Activated gamma-delta T cell (primary cell): Measurements from ENCODE around the gene RSAD2.
A peak's percentile ranks its signal among the peaks of the same experiment; 100 is the strongest.
"Not testable (repeated sequence)": the region's sequence is repeated elsewhere in the genome, so short reads cannot be mapped to it uniquely, and the experiment has no call there.

ENCODE experiments used
- DNase-seq: peaks from one replicate; lab custom pipeline; 2025; lab: John Stamatoyannopoulos, UW

The RSAD2 gene

GRCh38 chr2:6864231-6864754, 13.3 kb upstream of the RSAD2 start:
- DNase-seq: no peak

DNA sequence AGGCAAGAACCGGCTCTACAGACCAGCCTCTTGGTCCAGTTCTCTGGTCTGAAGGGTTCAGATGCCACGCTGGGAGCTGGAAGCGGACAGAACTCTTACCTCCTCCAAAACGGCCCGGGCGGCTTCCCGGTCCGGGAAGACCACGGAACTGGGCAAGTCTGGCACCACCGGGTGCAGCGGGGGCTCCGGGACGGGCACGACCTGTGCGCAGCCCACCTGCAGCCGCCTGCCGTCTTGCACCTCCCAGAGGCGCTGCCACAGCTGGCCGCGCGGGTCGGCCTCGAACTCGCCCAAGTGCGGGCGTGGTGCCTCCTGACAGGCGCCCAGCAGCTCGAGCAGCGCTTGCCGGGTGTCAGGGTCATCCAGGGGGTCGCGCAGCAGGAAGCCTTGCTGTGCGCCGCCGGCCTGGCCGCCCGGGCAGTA, 12.6 kb upstream of the RSAD2 start:
- peak; percentile 40 for DNase-seq

- peak; percentile 66 for DNase-seq
These were observed 12.0 kb upstream of the RSAD2 start, which contains the start of gene CMPK2 for GRCh38 chr2:6865346-6866274. Gene CMPK2 (minus strand): TSS chr2:6865907. CDS start chr2:6865696, 211 bp downstream.

DNA sequence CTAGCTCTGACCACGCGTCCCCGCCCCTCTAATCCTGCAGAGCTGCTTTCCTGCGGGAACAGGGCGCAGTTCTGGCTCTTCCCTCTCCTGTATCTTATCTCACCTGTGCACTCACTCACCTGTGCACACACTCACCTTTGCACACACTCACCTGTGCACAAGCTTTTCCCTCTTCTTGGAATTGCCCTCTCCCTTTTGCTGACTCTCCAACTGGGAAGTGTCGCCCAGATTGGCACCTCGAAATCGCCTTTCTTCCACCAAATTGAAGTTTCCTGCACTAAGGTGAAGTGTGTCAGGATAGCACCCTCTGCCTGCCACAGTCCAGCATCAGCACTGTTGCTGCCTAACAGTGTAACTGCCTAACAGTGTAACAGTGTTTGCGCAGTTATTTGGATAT, 11.3 kb upstream of the RSAD2 start:
- DNase-seq: no peak

DNA sequence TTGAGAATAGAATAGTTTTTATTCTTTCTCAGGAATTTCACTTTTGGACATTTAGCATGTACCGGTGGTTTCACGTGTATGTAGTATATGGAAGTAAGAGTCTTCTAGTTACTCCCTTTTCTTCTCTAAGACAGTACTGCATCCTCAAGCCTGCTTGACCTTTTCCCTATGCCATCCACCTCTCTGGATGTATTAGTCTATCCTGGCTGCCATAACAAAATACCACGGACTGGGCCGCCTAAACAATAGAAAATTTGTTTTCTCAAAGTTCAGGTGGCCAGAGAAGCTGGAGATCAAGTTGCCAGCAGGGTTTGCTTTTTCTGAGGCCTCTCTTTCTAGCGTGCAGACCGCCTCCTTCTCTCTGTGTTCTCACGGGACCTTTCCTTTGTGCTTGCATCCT, 10.6 kb upstream of the RSAD2 start:
- no peak for DNase-seq

DNA sequence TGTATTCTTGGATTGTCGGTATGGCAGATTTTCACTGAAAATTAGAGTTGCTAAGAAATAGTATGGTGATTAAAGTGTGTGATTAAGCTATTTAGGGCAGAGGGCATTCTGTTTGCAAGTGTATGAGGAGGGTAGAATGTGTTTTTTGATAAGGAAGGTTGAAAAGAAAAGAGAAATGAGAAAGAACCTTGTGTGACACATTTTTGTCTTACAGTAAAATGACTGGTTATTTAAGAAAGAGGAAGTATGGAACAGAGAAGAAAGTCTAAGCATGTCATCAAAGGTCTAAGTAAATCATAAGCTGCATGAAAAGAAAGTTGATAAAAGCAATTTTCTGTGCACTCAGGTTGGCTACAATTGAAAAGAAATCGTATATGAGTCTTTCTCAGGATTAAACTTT, 5.2 kb upstream of the RSAD2 start:
- no peak for DNase-seq

GRCh38 chr2:6874032-6874431, 3.5 kb upstream of the RSAD2 start:
- no peak for DNase-seq

- DNase-seq: no peak
These were observed 1.3 kb upstream of the RSAD2 start for GRCh38 chr2:6876309-6876708.

- no peak for DNase-seq
These were observed 972 bp downstream of the RSAD2 start for GRCh38 chr2:6878549-6878948.

GRCh38 chr2:6879011-6879410, 1.4 kb downstream of the RSAD2 start:
- no peak for DNase-seq

DNA sequence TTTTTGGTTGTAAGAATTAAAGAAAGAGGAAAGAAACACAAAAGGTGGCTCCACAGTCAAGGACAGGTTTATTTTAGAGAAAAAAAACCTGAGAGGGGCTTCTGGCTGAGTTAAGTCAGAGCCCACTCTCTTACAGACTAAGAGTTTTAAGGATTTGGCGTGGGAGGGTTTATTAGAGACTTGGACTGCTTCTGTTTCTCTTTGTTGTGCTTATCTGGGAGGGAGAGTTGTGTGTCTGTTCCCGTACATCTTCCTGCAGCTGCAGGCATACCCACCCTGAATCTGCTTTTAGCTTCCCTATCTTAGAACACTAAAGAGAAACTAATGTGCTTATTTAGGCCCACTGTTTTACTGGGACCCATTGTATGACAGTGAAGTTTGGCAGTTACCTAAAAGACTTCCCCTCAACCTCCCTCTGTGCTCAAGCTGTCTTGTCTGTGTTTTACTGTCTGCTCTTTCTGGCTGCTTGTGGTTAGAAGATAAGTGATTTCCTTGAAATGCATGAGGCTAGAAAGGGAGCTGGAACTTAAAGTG, 2.7 kb downstream of the RSAD2 start:
- DNase-seq: no peak

DNA sequence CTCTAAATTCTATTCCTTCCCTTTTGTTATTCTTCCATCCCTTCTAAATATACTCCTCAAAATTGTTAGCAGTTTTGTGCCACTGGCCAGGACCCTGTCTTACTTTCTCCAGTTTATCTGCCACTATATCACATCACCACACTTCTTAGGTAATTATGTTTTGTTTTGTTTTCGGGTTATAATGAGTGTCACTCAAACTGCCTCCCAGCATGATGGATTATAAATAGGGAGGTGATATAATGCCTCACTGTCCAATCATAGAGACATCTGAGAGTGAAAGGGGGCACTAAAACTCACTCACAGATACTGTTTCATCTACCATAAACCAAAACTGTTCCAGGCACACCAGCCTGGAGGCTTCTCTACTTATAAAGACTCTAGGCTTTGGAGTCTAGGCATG, 3.5 kb downstream of the RSAD2 start:
- no peak for DNase-seq

DNA sequence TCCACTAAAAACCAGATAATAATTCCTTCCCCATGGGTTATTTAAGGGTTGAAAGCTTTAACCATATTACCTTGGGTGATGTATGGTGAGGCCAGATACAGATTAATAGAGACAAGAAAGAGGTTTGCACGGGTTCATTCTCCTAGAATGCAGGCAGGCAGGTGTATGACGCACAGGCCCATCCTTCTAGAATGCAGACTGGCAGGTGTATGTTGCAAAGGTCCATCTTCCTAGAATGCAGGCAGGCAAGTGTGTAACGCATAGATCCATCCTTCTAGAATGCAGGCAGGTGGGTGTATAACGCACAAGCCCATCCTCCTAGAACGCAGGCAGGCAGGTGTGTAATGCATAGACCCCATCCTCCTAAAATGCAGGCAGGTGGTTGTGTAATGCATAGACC, 3.9 kb downstream of the RSAD2 start:
- DNase-seq: no peak

DNA sequence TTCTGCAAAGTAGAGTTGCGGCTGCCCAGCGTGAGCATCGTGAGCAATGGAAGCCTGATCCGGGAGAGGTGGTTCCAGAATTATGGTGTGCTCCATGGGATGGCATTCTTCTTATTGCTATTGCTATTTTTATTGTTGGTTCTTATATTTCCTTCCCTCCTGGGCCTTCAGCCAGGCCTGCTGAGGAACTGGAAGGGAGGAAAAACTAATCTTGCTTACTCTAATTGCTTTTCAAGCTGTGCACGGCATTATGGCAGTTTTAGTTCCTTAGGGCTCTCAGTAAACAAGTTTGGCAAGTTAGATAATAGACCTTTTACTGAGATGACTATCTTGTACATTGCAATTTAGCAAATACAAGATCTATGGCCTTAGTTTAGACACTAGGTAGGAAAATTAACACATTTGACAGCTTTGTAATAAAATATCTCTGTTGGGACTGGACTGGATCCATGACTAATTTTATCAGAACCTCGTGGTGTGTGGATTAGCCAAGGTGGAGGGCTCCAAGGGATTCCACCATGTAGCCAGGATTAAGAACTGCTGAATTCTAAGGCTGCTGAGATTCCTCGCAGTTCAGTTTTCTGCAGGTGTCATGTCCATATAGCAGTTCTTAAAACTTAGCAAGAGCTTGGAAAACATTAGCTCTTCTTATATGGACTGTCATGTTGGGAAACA, 6.0 kb downstream of the RSAD2 start:
- DNase-seq: no peak

- no peak for DNase-seq
These were observed 8.0 kb downstream of the RSAD2 start for GRCh38 chr2:6885551-6885950.

- no peak for DNase-seq
These were observed 8.4 kb downstream of the RSAD2 start for GRCh38 chr2:6885968-6886367.

GRCh38 chr2:6887751-6888192, 10.2 kb downstream of the RSAD2 start:
- no peak for DNase-seq

GRCh38 chr2:6888724-6889123, 11.1 kb downstream of the RSAD2 start:
- no peak for DNase-seq

- DNase-seq: no peak
These were observed 16.4 kb downstream of the RSAD2 start for GRCh38 chr2:6893876-6894482.

DNA sequence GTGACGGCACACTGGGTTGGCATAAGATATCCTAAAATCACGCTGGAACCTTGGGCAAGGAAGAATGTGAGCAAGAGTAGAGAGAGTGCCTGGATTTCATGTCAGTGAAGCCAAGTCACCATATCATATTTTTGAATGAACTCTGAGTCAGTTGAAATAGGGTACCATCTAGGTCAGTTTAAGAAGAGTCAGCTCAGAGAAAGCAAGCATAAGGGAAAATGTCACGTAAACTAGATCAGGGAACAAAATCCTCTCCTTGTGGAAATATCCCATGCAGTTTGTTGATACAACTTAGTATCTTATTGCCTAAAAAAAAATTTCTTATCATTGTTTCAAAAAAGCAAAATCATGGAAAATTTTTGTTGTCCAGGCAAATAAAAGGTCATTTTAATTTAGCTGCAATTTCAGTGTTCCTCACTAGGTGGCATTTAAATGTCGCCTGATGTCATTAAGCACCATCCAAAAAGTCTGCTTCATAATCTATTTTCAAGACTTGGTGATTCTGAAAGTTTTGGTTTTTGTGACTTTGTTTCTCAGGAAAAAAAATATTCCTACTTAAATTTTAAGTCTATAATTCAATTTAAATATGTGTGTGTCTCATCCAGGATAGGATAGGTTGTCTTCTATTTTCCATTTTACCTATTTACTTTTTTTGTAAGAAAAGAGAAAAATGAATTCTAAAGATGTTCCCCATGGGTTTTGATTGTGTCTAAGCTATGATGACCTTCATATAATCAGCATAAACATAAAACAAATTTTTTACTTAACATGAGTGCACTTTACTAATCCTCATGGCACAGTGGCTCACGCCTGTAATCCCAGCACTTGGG, 19.6 kb downstream of the RSAD2 start:
- DNase-seq: no peak

DNA sequence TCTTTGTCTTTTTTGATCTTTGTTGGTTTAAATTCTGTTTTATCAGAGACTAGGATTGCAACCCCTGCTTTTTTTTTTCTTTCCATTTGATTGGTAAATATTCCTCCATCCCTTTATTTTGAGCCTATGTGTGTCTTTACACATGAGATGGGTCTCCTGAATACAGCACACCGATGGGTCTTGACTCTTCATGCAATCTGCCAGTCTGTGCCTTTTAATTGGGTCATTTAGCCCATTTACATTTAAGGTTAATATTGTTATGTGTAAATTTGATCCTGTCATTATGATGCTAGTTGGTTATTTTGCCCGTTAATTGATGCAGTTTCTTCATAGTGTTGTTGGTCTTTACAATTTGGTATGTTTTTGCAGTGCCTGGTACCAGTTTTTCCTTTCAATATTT, 25.0 kb downstream of the RSAD2 start:
- not testable (repeated sequence) for DNase-seq
